ENCODE measurements around the gene TMEM45B.

The TMEM45B gene

DNA sequence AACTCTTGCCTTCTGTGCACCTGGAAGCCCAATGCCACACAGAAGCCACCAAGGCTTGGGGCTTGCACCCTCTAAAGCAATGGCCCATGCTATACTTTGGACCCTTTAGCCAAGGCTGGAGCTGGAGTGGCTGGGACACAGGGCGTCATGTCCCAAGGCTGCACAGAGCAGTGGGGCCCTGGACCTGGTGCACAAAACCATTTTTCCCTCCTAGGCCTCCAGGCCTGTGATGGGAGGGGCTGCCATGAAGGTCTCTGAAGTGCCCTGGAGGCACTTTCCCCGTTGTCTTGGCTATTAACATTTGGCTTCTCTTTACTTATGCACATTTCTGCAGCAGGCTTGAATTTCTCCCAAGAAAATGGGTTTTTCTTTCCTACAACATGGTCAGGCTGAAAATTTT lies 20.6 kb upstream of the TMEM45B start:
- no peak for TF ChIP-seq GATA3 (IDR thresholded peaks at IDR 0.05; ENCODE audit: low read depth, low read length)
- no peak for TF ChIP-seq GATA2 (IDR thresholded peaks at IDR 0.05; ENCODE audit: low read depth, low read length)

GRCh38 chr11:129798212-129798611 lies 17.4 kb upstream of the TMEM45B start:
- no peak for TF ChIP-seq GATA3 (IDR thresholded peaks at IDR 0.05; ENCODE audit: low read depth, low read length)
- no peak for TF ChIP-seq GATA2 (IDR thresholded peaks at IDR 0.05; ENCODE audit: low read depth, low read length)

DNA sequence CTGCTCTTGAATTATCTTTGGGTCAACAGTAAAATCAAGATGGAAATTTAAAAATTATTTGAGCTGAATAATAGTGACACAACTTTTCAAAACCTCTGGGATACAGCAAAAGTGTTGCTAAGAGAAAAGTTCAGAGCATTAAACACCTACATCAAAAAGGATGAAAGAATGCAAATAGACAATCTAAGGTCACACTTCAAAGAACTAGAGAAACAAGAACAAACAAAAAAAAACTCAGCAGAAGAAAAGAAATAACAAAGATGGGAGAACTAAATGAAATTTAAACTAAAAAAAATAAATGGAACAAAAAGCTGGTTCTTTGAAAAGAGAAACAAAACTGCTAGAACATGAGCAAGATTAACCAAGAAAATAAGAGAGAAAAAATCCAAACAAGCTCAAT lies 15.0 kb upstream of the TMEM45B start:
- no peak for TF ChIP-seq GATA2 (IDR thresholded peaks at IDR 0.05; ENCODE audit: low read depth, low read length)
- TF ChIP-seq GATA3 (IDR thresholded peaks at IDR 0.05; ENCODE audit: low read depth, low read length), result no peak

DNA sequence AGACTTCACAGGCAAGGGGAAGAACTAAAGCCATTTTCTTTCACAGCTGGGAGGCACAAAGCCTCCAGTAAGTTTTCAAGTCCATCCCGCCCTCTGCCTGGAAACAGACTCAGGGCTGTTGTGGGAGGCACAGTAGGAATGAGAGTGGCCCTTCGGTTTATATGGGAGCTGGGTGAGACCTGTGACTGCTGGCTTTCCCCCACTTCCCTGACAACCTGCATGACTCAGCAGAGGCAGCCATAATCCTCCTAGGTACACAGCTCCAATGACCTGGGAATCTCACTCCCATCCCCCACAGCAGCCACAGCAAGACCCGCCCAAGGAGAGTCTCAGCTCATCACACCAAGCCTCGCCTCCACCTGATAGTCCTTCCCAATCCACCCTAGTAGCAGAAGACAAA lies 12.1 kb upstream of the TMEM45B start:
- no peak for TF ChIP-seq GATA2 (IDR thresholded peaks at IDR 0.05; ENCODE audit: low read depth, low read length)
- no peak for TF ChIP-seq GATA3 (IDR thresholded peaks at IDR 0.05; ENCODE audit: low read depth, low read length)

DNA sequence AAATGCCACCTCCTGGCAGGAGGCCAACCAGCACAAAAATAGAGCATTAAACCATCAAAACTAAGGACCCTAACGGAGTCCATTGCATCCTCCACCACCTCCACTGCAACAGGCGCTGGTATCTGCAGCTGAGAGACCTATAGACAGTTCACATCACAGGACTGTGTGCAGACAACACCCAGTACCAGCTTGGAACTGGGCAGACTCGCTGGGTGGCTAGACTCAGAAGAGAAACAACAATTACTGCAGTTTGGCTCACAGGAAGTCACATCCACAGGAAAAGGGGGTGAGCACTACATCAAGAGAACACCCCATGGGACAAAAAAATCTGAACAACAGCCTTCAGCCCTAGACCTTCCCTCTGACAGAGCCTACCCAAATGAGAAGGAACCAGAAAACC lies 11.6 kb upstream of the TMEM45B start:
- TF ChIP-seq GATA3 (IDR thresholded peaks at IDR 0.05; ENCODE audit: low read depth, low read length), result no peak
- TF ChIP-seq GATA2 (IDR thresholded peaks at IDR 0.05; ENCODE audit: low read depth, low read length), result no peak

- TF ChIP-seq GATA3 (IDR thresholded peaks at IDR 0.05; ENCODE audit: low read depth, low read length) (no peak), GATA2 (IDR thresholded peaks at IDR 0.05; ENCODE audit: low read depth, low read length) (no peak)
Measured at GRCh38 chr11:129813231-129813791, 2.3 kb upstream of the TMEM45B start.

- TF ChIP-seq GATA3 (IDR thresholded peaks at IDR 0.05; ENCODE audit: low read depth, low read length) (no peak), GATA2 (IDR thresholded peaks at IDR 0.05; ENCODE audit: low read depth, low read length) (no peak)
Measured at GRCh38 chr11:129814244-129815014, 1.2 kb upstream of the TMEM45B start.

DNA sequence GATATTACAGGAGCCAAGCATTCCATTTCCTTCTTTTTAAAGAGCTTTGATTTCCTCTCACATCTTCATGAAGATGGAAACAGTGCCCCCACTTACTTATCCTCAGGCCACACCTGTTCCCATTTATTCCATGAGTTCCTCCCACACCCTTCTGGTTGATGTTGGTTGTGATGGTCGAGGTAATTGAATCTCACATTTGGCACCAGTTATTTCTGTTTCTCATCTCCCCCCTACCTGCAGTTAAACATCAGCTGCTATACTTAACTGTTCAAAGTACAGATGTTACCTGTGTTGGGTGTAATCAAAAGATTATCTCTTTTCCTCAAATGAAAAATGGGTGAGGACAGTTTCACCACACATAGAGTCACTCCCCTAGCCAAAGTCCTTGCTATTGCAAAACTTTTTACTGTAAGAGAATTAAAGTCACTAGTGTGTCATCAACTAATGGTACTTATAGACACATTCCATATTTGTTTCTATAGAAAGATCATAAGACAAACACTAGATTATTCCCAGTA lies 1.9 kb downstream of the TMEM45B start:
- TF ChIP-seq GATA3 (IDR thresholded peaks at IDR 0.05; ENCODE audit: low read depth, low read length) (no peak), GATA2 (IDR thresholded peaks at IDR 0.05; ENCODE audit: low read depth, low read length) (no peak)

GRCh38 chr11:129819237-129819636 lies 3.6 kb downstream of the TMEM45B start:
- TF ChIP-seq GATA3 (IDR thresholded peaks at IDR 0.05; ENCODE audit: low read depth, low read length) (no peak), GATA2 (IDR thresholded peaks at IDR 0.05; ENCODE audit: low read depth, low read length) (no peak)

DNA sequence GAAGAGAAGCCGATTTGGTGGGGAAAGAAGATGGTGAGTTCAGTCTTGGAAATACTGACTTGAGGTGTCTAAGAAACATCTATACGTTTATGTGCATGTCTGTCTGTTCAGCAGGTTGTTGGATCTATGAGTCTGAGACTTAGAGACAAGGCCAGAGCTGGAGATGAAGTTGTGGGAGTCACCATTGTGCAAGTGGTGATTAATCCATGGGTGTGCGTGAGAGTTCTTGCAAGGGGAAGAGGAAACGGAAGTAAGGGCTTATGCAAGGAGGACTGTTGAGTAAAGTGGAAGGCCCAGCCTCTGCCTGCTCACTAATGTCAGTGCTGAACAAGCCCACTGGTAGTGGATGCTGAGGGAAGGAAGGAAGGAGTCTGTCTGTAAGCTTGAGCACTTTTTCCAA lies 9.7 kb downstream of the TMEM45B start:
- TF ChIP-seq GATA2 (IDR thresholded peaks at IDR 0.05; ENCODE audit: low read depth, low read length), result no peak
- no peak for TF ChIP-seq GATA3 (IDR thresholded peaks at IDR 0.05; ENCODE audit: low read depth, low read length)

GRCh38 chr11:129828301-129828836 lies 12.7 kb downstream of the TMEM45B start:
- TF ChIP-seq GATA2 (IDR thresholded peaks at IDR 0.05; ENCODE audit: low read depth, low read length), result no peak
- no peak for TF ChIP-seq GATA3 (IDR thresholded peaks at IDR 0.05; ENCODE audit: low read depth, low read length)

DNA sequence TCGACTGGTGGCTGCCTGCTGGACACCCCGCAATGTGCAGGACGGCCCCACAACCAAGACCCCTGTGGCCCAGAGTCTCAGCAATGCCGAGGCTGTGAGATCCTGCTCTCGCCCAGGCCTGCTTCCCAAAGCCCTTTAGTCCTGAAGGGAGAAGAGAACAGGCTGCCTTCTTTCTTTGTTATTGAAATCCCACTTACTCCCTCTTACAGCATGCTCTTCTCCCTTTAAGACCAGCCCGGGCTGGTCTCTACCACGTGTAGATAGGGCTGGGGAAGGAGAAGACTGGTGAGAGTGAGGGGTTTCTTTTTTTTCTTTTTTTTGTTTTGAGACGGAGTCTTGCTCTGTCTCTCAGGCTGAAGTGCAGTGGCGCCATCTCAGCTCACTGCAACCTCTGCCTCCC lies 21.3 kb downstream of the TMEM45B start:
- TF ChIP-seq GATA2 (IDR thresholded peaks at IDR 0.05; ENCODE audit: low read depth, low read length) (no peak), GATA3 (IDR thresholded peaks at IDR 0.05; ENCODE audit: low read depth, low read length) (no peak)

DNA sequence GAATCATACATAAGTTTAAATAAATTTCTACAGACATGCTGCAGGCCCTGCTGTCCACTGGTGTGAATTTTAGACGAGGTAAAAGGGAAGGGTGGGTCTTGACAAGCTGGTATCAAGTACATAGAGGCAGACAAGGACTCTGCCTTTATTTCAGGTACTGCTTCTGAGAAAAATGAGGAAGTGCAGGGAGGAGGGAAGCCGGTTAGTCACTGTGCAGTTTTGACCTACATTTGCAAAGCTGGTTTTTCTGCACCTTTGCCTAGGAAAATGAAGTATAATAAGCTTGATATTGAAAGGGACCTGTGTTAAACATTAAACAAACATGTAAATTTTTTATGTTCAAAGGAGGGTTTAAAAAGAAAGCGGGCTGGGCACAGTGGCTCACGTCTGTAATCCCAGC lies 24.6 kb downstream of the TMEM45B start:
- no peak for TF ChIP-seq GATA2 (IDR thresholded peaks at IDR 0.05; ENCODE audit: low read depth, low read length)
- no peak for TF ChIP-seq GATA3 (IDR thresholded peaks at IDR 0.05; ENCODE audit: low read depth, low read length)

DNA sequence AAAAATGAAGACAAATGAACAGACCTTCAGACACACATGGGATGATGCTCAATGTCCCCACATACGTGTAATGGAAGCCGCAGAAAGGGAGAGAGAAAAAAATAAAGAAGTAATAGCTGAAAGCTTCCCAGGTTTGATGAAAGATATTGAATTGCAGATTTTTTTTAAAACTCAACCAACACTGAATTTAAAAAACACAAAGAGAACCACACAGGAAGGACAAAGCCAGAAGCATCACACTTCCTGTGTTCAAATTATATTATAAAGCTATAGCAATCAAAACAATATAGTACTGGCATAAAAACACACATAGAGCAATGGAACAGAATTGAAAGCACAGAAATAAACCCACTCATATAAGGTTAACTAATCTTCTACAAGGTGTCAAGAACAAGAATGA lies 26.5 kb downstream of the TMEM45B start:
- TF ChIP-seq GATA3 (IDR thresholded peaks at IDR 0.05; ENCODE audit: low read depth, low read length), result no peak
- TF ChIP-seq GATA2 (IDR thresholded peaks at IDR 0.05; ENCODE audit: low read depth, low read length), result no peak
